Neural progenitor cell (in vitro differentiated cells): Measurements from ENCODE around the gene CREBBP.

Source experiments
- EZH2 ChIP-seq: fragments of 200-600 bp; sonication (generic); IDR thresholded peaks from 2 replicates; pipeline ENCODE4 v1.6.1; 2017; ENCODE audit warnings: antibody characterized with exemption, mild to moderate bottlenecking, moderate library complexity
- TF ChIP-seq, protein P1 (sequence below): fragments of 200-600 bp; sonication (generic); IDR thresholded peaks from 2 replicates; pipeline ENCODE4 v1.5.1; 2017; ENCODE audit warnings: antibody characterized with exemption, mild to moderate bottlenecking

DNA sequence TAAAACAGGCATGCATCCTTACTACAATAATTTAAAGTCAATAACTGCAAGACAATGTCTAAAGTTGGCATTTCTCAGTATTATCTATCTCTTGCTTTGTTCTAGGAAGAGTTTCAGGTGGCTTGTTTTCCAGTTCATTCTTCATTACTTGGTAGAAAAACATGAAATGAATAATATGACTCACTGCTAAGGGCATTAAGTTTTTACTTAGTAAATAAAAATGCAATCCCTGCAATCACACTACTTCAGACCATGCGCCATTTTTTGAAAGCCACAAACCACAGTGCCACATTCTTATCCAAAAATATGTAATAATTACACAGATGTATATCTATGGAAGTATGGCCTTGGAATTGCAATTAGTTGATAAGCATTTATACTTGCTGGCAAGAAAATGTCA lies 55.4 kb downstream of the CREBBP start:
- TF ChIP-seq, protein P1, sequence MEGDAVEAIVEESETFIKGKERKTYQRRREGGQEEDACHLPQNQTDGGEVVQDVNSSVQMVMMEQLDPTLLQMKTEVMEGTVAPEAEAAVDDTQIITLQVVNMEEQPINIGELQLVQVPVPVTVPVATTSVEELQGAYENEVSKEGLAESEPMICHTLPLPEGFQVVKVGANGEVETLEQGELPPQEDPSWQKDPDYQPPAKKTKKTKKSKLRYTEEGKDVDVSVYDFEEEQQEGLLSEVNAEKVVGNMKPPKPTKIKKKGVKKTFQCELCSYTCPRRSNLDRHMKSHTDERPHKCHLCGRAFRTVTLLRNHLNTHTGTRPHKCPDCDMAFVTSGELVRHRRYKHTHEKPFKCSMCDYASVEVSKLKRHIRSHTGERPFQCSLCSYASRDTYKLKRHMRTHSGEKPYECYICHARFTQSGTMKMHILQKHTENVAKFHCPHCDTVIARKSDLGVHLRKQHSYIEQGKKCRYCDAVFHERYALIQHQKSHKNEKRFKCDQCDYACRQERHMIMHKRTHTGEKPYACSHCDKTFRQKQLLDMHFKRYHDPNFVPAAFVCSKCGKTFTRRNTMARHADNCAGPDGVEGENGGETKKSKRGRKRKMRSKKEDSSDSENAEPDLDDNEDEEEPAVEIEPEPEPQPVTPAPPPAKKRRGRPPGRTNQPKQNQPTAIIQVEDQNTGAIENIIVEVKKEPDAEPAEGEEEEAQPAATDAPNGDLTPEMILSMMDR: no peak
- no peak for TF ChIP-seq EZH2
